H1 (cell line): ENCODE data around the gene LY6G6D. TPM values are rescaled to one million over a fixed set of nuclear protein-coding genes. Genes with fewer than 3 reads are reported as not detected.

Experiments used
- EP300 ChIP-seq, 2 experiments: IDR thresholded peaks; 1 replicate in 1 of 2; 2 replicates in 1 of 2; pipeline ENCODE4 v1.6.1; 2011 to 2012; ENCODE audit warnings: low read depth in 2 of 2, low read length in 2 of 2, mild to moderate bottlenecking in 2 of 2, borderline replicate concordance in 1 of 2, inconsistent platforms in 1 of 2, moderate library complexity in 1 of 2
- polyA plus RNA-seq, 7 experiments: library from polyadenylated mRNA; depleted of rRNA in 3 of 7; stranded (reverse) in 5 of 7; unstranded in 2 of 7; fragments of >200 nt in 5 of 7; fragments of 200-250 nt in 2 of 7; gene quantifications; 1 replicate in 5 of 7; 2 replicates in 1 of 7; 4 replicates in 1 of 7; pipeline versions ENCODE4 v1.2.1 to v1.2.3, GENCODE V29; 2011 to 2013; ENCODE audit warnings: missing spikeins in 2 of 7, mixed read lengths in 2 of 7
- total RNA-seq: library from RNA; stranded (reverse); fragmentation: NEBNext Ultra II Directional; extraction: Animal tissue kit (Norgen Biotek cat#: 25700); gene quantifications from 2 replicates; pipeline ENCODE4 v1.2.1, GENCODE V29; 2021
- TF ChIP-seq, protein P1 (sequence below): IDR thresholded peaks from 2 replicates; pipeline ENCODE4 v1.6.1; 2011; ENCODE audit warnings: low read length, improper control_type of control experiment

The LY6G6D gene
- total and polyA plus RNA-seq, 2 of the 8 experiments (the other 6 are each of a cell fraction or from before 2014, with no cell fraction given), result 1.8 TPM; not detected in 1

DNA sequence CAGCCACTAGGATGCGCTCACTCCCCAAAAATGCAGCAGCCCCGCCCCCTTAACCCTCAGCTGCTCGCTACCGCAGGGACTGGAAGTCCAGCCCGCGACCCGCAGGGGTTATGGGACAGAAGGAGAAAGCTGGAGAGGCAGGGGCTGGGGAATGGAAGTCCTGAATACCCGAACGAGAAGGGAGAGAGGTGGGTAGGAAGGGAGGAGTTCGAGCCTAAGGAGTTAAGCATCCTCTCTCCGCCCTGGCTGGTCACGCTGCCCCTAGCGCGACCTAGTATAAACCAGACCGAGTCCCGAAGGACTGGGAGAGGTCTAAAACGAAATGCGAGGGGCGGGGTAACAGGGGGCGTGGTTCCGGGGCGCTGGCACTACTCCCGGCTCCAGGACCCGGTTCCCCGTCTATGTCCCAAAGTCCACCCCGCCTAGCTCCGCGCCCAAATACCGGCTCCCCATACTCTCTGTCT is 14.4 kb downstream of the LY6G6D start (continued):
- TF ChIP-seq, protein P1, sequence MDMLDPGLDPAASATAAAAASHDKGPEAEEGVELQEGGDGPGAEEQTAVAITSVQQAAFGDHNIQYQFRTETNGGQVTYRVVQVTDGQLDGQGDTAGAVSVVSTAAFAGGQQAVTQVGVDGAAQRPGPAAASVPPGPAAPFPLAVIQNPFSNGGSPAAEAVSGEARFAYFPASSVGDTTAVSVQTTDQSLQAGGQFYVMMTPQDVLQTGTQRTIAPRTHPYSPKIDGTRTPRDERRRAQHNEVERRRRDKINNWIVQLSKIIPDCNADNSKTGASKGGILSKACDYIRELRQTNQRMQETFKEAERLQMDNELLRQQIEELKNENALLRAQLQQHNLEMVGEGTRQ, result no peak
- no peak for TF ChIP-seq EP300 (IDR thresholded peaks at IDR 0.05; ENCODE audit: borderline replicate concordance in 1 of 2, low read depth in 2 of 2, low read length in 2 of 2)
